GM21825 (cell line): ENCODE measurements around the gene EXOSC5.
A peak's percentile ranks its signal among the peaks of the same experiment; 100 is the strongest.
"Not testable (repeated sequence)": the region's sequence is repeated elsewhere in the genome, so short reads cannot be mapped to it uniquely, and the experiment has no call there.

Source experiments
- ATAC-seq: cut with Tn5 transposase; IDR thresholded peaks from one replicate; pipeline ENCODE4 v1.9.1; 2021; ENCODE audit warnings: mild to moderate bottlenecking, moderate library complexity; ENCODE audit not compliant: unreplicated experiment

The EXOSC5 gene

DNA sequence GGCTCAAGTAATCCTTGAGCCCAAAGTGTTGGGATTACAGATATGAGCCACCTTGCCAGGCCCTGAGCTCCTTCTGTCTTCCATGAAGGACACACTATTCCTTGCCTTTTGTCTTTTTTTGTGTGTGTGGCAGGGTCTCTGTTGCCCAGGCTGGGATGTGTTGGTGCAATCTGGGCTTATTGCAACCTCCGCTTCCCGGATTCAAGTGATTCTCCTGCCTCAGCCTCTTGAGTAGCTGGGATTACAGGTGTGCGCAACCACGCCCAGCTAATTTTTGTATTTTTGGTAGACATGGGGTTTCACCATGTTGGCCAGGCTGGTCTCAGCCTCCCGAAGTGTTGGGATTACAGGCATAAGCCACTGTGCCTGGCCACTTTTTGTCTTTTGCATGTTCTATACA, 11.7 kb upstream of the EXOSC5 start:
- ATAC-seq = not testable (repeated sequence)

DNA sequence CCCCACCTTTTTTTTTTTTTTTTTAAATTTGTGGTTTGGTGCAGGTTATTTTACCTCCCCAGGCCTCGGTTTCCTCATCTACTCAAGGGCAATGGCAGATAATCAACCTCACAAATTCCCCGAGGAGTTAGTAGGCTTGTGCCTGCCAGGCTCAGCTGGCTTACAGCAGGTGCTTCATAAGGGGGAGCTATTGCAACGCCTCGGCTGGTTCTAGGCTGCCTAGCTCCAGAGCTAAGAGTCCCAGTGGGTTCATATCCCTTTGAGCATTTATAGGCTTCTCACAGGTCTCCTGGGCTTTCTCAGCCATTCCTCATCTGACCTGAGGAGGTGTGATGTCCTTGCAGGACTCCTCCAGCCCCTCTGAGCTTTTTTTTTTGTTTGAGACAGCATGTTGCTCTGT, 11.1 kb upstream of the EXOSC5 start:
- no peak for ATAC-seq

DNA sequence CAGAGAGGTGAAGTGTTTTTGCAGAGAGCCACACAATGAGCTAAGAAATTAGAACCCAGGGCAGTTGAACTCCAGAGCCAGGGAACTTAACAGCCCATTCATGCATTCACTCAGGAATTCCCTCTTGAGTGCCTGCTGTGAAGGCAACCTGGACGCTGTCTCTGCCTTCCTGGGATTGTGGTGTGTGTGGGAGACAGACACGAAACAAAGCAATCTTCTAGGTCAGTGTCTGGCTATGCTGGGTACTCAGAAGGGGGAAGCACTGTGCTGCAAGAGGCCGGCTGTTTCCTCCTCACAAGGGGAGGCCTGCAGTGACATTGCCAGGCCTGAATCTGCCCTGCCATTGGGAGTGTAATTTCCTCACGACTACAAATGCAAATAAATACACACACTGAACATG, 10.1 kb upstream of the EXOSC5 start:
- no peak for ATAC-seq

DNA sequence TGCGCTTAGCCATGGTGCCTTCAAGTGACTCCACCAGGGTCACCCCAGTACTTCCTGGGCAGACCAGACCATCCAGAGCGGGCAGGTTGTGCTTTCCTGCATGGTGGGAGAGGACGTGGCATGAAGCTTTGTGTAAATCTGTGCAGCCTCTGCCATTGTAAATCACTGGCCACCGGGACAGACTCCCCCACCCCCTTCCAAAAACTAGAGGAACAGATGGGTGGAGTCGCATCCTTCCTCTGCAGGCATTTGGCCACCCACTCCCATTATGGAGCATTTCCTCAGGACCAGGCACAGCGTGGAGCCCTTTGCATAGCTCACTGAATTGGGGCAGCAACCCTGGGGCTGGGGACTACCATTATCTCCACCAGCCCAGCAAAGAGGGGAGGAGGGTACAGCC, 8.6 kb upstream of the EXOSC5 start:
- ATAC-seq = no peak

DNA sequence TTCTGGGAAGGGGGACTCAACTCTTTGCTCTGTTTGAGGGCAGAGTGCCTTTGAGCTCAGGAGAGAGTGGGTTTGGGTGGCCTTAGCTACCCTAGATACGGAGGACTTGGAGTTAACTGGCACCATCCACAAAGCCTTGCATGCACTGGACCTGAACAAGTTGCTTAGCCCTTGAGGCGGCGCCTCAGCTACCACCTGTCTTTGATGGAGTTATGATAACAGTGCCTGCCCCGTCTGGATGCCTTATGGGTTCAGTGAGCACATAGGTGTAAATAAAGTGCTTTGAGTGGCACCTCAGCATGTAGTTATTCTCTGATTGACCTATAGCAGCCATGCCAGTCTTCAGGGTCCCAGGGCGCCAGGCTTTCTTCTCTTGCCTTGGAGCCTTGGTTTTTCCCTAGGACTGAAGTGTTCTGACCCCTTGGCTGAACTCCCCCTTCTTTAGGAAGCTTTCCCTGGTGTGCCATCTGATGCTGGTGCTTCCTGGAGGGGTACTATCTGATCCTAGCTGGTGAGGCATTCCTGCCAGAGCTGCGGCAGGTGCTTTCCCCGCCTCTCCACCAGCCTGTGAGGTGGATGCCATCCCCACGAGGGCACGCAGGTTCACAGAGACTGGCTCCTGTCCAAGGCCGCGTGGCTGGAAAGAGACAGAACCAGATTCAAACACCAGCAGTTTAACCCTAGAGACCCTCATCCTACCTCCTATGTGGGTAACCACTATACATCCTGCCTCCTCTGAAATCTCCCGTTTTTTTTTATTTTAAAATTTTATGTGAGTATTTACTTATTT, 6.2 kb upstream of the EXOSC5 start:
- ATAC-seq = no peak

DNA sequence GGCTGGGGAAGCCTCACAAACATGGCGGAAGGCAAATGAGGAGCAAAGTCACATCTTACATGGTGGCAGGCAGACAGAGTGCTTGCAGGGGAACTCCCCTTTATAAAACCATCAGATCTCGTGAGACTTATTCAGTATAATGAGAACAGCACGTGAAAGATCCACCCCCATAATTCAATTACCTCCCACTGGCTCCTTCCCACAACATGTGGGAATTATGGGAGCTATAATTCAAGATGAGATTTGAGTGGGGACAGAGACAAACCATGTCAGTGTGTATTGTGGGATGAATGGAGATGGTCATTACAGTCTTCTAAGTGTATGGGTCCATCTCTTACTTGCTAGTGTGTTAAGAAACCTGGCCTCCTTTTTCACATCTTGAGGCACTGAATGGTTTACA, 4.9 kb upstream of the EXOSC5 start:
- no peak for ATAC-seq

DNA sequence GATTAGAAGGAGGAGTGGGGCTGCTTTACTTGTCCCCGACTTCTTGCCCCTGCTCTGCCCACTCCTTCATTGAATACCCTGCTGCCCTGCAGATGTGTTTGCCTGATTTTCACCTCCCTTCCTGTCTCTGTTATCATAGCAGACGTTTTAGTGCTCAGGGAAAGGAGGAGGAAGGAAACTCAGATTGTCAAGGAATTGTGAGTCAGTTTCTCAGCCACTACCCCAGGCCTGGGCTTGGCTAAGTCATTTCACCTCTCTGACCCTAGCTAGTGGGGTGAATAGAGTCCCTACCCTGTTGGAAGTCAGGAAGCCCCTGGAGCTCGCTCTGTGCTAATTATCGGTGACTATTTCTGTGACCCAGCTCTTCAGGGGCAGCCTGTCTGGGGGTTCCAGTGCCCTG, 4.3 kb upstream of the EXOSC5 start:
- no peak for ATAC-seq

DNA sequence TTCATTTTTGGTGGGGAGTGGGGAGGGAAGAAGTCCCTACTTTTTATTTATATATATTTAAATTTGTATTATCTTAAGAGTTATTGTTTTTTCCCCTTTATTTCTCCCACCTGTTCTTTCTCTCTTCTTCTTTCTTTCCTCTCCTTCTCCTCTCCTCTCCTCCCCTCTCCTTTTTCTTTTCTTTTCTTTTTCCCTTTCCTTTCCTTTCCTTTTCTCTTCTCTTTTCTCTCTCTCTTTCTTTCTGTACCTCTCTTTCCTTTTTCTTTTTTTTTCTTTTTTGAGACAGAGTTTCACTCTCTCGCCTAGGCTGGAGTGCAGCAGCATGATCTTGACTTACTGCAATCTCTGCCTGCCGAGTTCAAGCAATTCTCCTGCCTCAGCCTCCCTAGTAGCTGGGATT, 2.4 kb upstream of the EXOSC5 start:
- no peak for ATAC-seq

DNA sequence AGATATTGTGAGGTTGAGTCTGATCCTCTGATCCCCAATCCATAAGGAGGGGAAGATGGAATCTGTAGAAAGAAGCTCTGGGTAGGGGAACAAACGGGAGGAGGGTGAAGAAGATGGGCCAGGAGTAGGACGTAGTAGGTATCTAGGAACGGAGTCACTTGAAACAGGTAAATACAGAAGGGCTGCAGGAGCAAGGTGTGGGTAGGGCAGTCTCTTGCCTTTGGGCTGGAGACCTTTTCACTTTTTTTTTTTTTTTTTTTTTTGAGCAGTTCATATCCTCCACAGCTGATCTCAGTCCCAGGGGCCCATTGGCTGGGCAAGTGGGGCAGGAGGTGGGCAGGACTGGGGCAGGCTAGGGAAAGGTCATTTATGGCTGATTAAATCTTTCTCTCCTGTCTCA, 1.9 kb upstream of the EXOSC5 start:
- no peak for ATAC-seq

DNA sequence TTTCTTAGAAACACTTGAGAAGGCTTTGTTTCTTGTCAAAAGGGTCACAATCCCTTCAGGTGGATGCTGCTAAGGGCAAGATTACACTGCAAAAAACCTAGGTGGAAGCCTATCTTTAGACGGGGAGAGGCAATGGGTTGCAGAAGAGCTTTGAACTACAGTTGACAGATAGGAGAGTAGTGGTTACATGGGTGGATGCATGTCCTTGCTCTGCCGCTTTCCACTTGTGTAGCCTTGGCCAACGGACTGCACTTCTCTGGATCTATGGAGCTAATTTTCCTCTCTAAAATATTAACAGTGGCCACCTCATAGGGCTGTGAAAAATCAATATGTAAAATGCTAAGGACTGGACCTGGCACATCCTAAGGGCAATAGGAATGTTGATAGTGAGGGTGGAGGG, 1.4 kb upstream of the EXOSC5 start:
- ATAC-seq = no peak

DNA sequence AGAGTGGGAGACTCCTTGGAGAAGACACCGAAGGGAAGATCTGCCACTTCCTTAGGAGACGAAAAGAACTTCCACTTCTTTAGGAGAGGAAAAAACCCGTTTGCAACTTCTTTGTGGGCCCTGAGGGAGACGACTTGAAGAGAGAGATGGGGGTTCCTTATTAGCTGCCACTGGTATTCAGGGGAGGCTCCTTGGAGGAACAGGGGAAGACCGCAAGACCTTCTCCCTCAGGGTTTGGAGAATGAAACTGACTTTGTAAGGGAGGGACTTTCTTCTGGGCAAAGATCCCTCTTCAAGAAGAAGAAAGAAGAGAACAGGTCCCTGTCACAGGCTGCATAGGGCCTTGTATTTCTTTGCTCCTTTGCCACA, 875 bp upstream of the EXOSC5 start:
- no peak for ATAC-seq

DNA sequence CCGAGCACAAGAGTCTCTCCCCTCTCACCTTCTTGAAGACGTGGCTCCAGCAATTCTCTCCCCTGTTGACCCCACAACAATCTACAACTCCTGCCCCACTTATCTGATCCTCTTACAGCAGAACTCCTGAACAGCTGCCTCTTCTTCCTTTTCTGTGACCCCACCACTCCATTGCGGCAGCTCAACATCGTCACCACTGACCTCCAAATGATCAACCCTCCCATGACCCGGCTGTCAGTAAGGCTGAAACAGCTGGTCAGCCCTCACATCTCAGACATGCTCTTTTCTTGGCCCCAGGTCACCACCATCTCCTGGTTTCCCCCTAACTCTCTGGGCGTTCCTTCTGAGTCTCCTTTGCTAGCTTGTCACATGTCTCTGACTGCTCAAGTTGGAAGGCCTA, 1.8 kb downstream of the EXOSC5 start:
- no peak for ATAC-seq

DNA sequence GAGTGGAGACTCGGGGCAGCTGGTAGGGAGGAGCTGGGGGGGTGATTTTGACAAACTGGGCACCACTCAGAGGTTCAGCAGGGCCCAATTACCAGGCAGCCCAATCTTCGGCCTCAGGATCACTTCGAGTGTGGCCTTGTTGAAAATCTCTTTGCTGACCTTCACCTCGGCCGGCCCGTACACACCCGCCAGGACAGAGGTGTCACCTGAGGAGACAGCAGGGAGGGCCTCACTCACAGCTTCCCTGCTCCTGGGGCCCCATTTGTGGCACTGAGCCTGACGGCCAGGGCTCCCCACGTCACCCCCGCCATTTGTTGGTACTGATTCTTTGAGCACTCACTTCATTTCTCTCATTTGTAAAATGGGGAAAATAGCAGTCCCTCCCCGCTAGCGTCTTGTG, 4.4 kb downstream of the EXOSC5 start:
- no peak for ATAC-seq

DNA sequence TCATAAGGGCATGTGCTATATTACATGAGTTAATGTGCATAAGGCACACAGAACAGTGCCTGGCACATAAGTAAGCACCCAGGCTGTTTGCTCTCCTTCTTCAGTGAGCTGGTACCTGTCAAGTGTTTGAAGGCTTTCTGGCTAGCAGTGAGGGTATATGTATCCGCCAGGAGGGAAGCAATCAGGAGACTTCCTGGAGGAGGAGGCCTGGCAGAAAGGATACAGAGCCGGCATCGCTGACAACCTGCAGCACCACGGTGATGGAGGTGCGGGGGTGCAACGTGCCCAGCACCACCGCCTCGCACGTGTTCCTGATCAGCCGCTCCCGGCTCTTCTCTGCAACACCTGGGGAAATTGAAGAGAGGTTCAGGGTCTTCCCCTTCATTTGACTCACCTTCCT, 5.5 kb downstream of the EXOSC5 start:
- ATAC-seq = no peak

DNA sequence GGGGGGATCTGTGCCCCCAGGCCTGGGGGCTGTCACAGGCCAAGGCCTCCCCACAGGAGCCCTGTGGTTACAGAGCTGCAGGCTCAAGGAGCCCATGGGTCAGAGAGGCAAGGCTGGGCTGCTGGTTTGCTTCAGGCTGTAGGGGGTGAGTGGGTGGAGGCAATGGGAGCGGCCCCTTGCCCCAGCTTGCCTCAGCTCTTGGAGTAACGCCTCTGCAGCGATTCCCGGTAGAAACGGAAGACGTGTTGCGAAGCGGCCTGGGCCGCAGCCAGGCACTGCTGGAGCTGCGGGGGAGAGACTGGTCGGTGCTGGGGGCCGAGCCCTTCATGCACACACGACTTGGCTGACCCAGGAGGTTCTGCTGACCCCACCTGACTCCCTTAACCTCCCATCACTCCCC, 10.7 kb downstream of the EXOSC5 start:
- no peak for ATAC-seq

DNA sequence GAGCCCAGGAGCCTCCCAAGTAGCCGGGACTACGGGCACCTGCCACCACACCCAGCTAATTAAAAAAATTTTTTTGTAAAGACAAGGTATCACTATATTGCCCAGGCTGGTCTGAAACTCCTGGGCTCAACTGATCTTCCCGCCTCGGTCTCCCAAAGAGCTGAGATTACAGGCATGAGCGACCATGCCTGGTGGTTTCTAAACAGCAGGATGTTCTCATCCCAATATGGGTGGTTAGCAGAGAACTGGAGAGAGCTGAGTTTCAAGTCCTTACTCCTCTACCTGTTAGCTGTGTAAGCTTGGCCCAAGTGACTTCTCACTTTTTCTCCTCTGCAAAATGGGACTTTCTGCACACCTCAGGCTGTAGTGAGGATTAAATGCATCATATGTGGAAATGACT, 12.8 kb downstream of the EXOSC5 start:
- ATAC-seq = no peak

DNA sequence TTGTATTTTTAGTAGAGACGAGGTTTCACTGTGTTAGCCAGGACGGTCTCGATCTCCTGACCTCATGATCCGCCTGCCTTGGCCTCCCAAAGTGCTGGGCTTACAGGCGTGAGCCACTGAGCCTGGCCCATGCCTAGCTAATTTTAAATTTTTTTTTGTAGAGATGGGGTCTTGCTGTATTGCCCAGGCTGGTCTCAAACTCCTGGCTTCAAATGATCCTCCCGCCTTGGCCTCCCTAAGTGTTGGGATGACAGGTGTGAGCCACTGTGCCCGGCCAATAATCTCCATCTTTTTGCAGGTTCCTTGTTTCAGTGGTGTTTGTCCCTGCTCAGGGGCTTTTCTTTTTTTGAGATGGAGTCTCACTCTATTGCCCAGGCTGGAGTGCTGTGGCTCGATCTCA, 15.6 kb downstream of the EXOSC5 start:
- ATAC-seq = not testable (repeated sequence)

DNA sequence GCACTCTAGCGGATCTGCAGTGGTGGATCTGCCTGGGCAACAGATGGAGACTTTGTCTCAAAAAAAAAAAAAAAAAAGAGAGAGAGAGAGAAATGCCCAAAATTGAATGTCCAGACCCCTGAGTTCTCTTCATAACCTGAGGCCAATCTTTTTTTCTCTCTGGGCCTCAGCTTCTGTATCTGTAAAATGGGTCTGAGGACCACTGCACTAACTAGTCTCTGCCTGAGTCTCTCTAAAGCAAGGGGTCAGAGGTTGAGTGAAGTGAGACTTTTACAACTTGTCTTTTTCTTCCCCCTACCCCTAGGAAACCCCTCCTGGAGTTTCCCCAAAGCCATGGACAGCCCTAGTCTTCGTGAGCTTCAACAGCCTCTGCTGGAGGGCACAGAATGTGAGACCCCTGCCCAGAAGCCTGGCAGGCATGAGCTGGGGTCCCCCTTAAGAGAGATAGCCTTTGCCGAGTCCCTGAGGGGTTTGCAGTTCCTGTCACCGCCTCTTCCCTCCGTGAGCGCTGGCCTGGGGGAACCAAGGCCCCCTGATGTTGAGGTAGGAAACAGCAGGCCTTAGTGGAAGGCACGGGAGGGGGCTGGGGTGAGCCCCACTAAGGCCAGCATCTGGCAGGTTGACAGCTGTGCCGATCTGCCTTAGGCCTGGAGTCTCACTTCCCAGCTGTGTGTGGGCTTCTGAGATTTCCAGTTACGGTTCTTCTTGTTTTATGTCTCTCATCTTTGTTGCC, 19.0 kb downstream of the EXOSC5 start:
- ATAC-seq = peak; percentile 69

DNA sequence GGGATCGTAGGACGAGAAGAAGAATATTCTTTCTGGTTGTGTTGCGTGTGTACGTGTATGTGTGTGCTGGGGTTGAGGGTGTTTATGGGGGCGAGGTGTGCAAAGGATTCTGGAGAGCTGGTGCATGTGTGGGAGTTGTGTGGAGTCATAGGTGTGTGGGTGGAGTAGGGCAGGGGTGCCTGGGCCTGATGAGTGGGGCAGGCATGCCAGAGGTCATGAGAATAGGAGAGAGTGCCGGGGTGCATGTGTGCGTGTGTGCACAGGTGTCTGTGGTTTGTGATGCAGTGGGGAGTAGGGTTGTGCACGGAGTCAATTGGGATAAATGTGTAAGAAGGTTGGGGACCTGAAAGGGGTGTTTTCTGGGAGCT, 20.2 kb downstream of the EXOSC5 start:
- ATAC-seq = no peak

DNA sequence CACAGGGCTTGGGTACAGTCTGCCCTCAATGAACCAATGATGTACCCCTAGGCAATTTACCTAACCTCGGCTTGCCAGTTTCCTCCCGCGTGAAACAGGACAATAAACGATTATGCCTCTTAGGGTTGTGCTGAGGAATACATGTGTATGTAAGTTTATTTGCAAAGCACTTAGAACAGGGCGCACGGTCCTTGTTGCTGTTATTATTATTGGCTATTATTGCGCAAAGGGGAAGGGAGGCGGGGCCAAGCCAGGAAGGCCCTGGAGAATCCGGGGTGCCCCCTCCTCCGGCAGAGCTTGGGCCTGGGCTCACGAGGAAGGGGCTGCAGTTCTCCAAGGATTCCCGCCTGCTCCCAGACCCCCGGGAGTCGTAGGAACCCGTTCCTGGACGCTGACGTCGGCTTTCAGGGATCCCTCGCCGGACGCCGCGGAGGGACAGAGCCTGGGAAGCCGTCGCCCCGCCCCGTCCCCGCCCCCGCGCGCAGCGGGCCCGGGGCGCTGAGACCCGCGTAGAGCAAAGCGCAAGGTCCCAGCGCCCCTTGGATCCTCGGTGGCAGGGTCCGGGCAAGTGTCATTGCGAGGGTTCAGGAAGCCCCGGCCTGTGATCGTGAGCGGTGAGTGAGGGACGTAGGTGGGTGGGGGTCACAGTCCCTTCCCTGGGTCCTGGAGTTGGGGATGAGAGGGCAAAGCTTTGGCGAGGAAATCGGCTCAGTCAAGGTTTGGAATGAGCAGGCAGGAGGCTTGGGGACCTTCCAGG, 20.7 kb downstream of the EXOSC5 start, which contains the start of gene TMEM91:
Gene TMEM91 (plus strand): TSS at position 293 of the 757 bp plus-strand sequence. CDS start 1,777 bp downstream, outside the sequence.
- no peak for ATAC-seq

DNA sequence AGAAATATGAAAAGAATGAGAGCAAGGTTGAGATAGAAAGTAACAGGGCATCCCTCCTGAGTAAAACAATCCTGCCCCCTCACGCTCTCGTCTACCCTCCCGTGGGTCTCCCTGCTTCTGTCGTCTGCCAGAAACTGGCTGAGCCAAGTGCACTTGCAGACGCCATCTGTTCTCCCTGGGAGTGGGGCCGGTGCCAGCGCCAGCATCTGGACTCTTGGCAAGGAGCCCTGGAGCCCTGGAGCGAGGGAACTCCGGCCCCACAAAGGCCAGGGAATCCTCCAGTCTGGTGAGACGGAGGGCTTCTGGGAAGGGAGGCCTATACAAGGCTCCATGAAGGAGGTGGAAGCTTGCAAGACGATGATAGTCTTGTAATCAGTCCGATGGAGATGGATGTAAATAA, 23.2 kb downstream of the EXOSC5 start:
- ATAC-seq = no peak

DNA sequence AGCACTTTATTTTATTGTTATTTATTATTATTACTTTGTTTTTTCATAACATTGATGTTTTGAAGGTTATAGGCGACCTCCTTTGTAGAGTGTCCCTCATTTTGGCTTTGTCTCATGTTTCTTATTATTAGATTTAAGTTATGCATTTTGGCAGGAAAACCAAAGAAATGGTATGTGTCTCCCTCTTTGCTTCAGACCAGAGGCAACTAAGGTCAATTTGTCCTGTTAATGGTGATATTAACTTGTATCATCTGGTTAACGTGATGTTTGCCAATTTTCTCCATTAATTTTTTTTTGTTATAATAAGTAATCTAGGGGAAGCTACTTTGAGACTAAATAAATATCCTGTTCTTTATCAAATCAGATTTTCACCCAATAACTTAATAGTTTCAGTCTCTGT, 24.7 kb downstream of the EXOSC5 start:
- ATAC-seq = no peak
